HG02884 (cell line): ENCODE results near the gene DLK2.
"Not testable (repeated sequence)": the region's sequence is repeated elsewhere in the genome, so short reads cannot be mapped to it uniquely, and the experiment has no call there.

Source experiments
- ATAC-seq: cut with Tn5 transposase; IDR thresholded peaks from one replicate; pipeline ENCODE4 v1.9.1; 2021; ENCODE audit warnings: mild to moderate bottlenecking, moderate library complexity; ENCODE audit not compliant: unreplicated experiment

Gene DLK2

GRCh38 chr6:43481591-43482236 is 26.4 kb upstream of the DLK2 start:
- no peak for ATAC-seq

DNA sequence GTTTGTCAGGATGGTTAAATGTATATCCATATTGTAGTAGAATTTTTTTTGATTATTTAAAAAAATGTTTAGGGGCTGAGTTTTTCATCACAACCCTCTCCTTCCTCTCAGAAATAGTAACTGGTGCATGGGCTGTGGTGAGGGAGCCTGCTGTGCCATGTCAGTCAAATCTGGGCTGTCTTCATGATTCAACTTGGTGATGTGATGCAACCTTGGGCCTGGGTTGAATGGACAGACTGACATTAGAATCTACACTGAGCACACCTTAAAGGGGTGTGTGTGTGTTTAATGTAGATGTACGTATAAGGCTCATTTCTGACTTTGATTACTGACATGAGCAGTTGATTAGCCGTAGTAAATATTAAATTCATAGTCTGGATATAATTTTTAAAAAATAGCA is 25.7 kb upstream of the DLK2 start:
- no peak for ATAC-seq

DNA sequence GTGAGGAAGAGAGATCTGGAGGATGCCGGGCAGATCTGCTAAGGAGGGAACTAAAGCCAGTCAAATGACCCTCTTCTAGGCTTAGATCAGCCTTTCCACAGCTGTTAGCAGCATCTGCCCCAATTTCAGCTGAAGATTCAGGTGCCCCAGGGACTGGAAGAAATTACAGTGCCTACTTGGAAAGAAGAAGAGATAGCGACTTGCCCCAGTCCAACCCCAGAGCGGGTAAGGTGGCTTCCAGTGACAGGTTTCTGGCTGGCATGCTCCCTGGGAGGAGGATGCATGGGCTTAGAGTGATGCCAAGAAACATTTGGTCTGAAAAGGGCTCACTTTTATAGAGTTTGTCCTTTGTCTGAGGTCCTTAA is 22.6 kb upstream of the DLK2 start:
- no peak for ATAC-seq

DNA sequence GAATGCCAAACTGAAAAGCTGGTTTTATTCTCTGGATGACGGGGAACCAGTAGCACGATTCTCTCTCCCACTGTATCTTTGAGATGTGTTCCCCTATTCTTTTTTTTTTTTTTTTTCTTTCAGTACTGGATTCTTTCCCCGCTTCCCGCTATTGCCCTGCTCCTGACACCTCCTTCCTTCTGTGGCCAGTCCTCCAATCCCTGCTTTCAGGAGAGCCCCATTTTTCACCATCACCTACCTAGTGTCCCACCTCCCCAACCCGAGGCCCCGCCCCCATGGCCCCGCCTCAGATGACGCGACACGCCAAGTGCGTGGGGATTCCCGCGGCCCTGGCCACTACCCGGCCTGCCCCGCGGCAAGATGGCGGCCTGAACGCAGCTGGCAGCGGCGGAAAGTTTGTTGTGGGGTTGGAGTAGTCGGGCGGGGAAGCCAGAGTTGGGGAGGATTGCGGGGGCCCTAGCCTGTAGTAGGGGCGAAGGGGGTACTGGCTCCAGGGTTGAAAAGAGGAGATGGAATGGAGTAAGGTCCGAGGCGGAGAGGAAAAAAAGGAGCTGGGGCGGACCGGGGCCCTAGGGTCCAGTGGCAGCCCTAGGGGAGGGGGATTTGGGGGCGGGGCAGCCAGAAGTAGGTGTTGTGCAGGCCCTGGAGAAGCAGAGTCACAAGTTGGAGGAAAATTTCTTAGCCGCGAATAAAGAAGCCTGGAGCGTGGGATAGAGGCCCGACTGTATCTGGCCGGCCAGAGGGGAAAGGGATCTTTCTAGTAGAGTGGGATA is 22.1 kb upstream of the DLK2 start, which contains the start of gene TJAP1:
TJAP1 (plus strand) TSS at position 336 of the 773 bp plus-strand sequence. CDS start 21,432 bp downstream, outside the sequence.
- ATAC-seq, result peak; percentile 74

- ATAC-seq, result no peak
Measured at GRCh38 chr6:43476746-43477145, 21.4 kb upstream of the DLK2 start.

DNA sequence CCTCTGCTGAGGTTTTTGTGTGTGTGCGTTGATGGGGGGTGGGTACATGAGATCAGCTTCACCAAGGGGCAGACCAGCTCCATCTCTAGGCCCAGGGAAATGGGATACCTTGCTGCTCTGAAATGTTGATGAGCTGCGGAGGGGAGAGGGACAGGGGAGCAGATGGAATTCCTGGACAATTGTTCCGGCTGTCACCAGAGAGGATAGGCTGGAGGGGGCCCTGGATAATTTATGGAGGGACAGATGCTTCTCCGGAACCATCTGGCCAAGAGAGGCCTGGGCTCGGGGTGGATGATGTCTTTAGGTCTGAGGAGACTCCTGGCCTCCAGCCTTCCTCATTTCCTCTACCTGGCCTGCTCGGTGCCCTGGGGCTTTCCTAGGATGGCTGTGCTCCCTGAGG is 20.2 kb upstream of the DLK2 start:
- no peak for ATAC-seq

- ATAC-seq, result no peak
Measured at GRCh38 chr6:43472515-43472914, 17.2 kb upstream of the DLK2 start.

DNA sequence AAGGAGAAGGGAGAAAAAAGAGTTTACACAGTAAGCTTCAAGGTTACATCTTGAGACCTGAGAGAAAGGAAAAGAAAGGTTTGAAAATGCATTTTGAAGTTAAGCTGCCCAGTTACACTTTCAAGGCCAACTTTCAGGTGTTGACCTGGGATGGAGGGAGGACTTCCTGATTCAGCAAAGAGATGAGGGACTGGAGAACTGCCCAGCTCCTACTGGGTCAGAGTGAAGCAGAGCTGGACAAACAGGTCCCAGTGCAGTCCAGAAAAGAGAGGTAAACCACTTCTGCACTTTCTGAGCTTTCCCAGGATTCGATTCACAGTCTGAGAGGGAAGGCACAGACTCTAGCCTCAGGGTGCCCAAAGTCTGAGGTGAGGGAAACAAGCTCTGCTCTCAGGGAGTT is 16.1 kb upstream of the DLK2 start:
- ATAC-seq, result no peak

DNA sequence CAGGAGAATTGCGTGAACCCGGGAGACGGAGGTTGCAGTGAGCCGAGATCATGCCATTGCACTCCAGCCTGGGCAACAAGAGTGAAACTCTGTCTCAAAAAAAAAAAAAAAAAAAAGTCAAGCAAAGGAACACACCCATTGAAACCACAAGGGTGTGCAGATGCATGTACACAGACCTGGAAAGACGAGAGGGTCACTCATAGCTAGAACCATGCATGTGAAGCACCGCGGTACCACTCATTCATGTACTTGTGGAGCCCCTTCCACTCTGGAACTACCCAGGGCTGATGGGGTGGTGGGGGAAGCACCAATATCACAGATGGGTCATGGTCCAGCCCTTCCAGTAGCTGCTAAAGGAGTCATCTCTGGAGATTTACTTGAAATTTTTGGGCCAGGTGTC is 14.6 kb upstream of the DLK2 start:
- ATAC-seq, result no peak

DNA sequence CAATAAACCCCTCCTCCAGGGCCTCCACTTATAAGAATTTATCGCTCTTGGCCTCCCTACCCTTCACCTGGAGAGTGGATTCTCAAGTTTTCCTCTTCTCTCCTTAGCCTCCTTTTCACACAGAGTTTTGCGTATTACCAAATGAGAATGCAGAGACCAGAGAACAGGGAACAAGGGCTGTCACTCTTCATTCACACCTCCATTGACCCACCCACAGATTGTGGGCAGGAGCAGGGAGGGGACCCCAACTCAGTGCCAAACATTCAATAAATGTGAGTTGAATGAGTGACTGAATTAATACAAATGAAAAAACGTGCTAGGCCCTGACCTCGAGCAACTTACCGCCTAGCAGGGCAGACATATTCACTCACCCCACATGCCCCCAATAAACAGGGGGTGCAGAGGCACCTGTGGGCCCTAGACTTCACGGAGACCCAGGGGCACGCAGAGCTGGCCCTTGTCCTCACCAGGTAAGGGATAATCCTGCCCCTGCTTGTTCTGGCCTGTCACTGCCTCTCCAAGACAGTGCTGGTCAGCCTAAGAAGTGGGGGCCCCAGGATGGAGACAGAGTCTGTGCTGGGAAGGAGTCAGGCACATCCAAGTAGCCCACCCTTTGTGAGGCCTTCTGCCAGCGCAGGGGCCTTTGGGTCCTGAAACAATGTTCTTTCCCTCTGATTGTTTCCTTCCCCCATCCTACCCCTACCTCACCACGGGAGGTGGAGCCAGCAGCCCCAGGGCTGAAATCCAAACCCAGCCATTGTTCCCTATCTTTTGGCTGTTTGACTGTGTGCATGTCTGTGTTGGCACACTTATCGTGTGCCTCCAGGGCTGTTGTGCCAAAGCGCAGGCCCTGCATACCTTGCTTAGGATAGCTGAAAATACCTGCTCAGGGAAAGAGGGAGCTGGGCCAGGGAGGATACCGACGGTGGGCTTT is 13.7 kb upstream of the DLK2 start:
- no peak for ATAC-seq

- no peak for ATAC-seq
Measured at GRCh38 chr6:43468240-43468639, 12.9 kb upstream of the DLK2 start.

DNA sequence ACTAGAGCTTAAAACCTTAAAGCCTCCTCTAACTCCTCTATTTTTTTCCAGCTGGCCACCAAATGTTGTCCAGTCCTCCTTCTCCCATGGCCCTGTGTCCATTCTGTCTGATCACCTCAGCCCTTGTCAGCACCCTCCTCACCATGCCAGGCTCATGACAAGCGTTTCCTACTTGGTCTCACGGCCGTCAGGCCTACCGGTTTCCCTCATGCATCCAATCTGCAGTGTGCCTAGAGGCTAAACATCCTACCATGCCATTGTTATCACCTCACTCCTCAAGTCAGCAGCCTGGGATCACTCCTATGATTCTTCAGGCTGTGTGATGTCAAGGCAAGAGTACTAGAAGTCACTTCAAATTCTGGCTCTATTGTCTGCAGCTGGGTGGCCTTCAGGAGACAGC is 12.4 kb upstream of the DLK2 start:
- ATAC-seq, result no peak

DNA sequence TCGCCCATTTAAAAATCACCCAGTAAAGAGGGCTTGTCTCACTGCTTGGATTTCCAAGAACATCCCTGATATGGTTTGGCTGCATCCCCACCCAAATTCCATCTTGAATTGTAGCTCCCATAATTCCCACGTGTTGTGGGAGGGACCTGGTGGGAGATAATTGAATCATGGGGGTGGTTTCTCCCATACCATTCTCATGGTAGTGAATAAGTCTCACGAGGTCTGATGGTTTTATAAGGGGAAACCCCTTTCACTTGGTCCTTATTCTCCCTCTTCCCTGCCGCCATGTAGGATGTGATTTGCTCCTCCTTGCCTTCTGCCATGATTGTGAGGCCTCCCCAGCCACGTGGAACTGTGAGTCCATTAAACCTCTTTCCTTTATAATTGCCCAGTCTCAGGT is 11.9 kb upstream of the DLK2 start:
- not testable (repeated sequence) for ATAC-seq

GRCh38 chr6:43465948-43466347 is 10.6 kb upstream of the DLK2 start:
- ATAC-seq, result no peak

DNA sequence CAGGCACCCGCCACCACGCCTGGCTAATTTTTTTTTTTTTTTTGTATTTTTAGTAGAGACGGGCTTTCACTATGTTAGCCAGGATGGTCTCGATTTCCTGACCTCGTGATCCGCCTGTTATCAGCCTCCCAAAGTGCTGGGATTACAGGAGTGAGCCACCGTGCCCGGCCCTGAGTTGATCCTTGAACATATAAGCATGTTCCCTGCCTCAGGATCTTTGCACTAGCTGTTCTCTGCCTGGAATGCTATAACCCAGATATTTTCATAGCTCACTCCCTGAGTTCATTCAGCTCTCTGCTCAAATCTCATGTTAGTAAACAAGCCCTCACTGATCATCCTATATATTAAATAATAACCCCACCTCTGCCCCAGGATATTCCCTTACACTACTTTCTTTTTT is 9.0 kb upstream of the DLK2 start:
- no peak for ATAC-seq

DNA sequence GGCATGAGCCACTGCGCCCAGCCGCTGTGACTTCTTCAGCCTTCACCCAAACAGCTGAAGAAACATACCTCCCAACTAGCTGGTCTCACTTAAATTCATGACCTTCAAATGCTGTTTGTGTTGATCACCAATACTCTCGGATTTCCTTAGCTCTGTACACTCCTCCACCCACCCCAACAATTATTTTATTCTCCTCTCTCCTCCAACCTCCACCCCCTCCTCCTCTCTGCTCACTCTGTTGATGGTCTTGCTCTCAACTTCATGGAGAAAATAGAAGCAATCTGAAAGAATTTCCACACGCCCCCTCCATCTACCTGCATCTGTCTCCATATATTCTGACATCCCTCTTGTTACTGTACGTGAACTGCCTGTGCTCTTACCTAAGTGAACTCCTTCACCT is 6.6 kb upstream of the DLK2 start:
- ATAC-seq, result no peak

DNA sequence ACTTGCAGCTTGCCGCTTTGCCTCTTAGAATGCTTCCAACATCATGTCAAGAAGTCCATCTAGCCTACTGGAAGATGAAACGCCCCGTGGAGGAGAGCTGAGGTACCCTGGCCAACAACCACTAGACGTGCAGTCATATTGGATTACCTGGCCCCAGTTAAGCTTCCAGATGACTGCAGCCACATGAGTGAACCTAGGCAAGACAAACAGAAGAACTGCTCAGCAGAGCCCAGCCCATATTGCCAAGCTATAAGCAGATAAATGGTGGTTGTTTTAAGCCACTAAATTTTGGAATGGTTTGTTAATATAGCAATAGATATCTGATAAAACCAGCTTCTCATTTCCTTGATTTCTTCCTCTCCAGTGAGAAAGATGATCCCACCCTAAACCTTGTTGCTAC is 4.7 kb upstream of the DLK2 start:
- ATAC-seq, result no peak

DNA sequence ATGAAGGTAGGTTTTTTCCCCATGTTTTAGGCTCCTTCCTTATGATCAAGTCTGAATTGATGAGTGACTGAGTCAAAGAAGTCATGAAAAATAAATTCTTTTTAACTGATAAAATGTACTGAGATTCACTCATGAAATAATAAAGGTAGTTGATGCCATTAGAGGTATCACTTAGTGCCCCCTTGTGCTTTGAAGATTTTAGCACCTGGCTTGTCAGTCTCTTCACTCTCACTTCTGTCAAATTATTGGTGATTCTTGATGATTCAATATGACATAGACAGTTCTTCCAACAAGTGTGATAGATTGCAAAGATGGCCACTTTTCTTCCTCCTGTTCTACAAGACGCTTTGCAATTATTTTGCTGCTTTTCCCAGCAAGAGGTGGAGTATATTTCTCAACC is 4.2 kb upstream of the DLK2 start:
- ATAC-seq, result no peak

DNA sequence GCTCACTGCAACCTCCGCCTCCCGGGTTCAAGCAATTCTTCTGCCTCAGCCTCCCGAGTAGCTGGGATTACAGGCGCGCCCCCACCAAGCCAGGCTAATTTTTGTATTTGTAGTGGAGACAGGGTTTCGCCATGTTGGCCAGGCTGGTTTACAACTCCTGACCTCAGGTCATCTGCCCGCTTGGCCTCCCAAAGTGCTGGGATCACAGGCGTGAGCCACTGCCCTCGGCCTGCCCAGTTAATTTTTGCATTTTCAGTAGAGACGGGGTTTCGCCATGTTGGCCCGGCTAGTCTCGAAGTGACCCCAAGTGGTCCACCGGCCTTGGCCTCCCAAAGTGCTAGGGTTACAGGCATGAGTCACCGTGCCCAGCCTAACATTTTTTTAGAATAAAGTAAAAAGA is 2.8 kb upstream of the DLK2 start:
- ATAC-seq, result not testable (repeated sequence)

- ATAC-seq, result no peak
Measured at GRCh38 chr6:43457643-43458042, 2.3 kb upstream of the DLK2 start.

DNA sequence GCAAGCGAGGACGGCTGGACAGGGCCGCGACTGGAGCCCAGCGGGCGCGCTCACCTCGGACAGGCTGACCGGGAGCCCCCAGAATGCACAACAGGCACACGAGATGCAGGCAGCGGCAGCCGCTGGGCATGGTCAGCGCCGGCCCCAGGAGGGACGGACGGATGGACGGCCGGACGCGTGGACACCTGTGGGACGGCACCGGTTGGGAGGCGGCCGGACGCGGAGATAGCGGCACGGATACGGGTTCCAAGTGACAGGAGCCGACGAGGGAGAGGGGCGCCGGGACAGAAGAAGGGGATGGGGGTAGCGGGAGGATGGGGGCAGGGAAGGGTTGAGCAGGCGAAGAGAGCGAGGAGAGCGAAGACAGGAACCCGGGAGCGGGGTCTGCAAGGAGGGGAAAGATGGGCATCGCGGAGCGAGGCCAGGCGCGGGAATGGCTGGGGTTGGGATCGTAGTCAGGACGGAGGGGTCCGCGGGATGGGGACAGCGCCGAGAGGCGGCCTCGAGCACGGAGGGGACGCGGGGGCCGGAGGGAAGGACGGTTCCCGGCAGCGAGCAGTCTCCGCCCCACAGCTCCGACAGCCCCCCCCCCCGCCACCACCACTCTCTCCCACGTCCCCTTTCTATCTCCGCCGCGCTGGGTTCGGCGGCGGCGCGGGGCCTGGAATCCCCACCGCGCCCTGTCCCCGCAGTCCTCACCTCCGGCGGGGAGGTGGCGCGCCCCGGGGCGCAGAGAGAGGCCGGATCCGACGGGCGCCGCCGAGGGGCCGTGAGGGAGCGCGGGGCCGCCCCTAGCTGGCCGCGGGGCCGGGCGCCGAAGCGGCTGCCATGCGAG is 435 bp downstream of the DLK2 start:
- ATAC-seq, result no peak
